HG03439 (cell line): ENCODE measurements around the gene KBTBD12.

Source experiments
- ATAC-seq: cut with Tn5 transposase; IDR thresholded peaks from one replicate; pipeline ENCODE4 v1.9.1; 2021; ENCODE audit warnings: mild to moderate bottlenecking, moderate library complexity; ENCODE audit not compliant: unreplicated experiment

KBTBD12 gene

GRCh38 chr3:127951276-127951675 lies 36.2 kb downstream of the KBTBD12 start:
- no peak for ATAC-seq

- ATAC-seq, result no peak
These were observed 38.3 kb downstream of the KBTBD12 start for GRCh38 chr3:127953091-127954035.

GRCh38 chr3:127954640-127955039 lies 39.6 kb downstream of the KBTBD12 start:
- no peak for ATAC-seq

- no peak for ATAC-seq
These were observed 40.7 kb downstream of the KBTBD12 start for GRCh38 chr3:127955728-127956127.

- no peak for ATAC-seq
These were observed 44.0 kb downstream of the KBTBD12 start for GRCh38 chr3:127959041-127959440.

- no peak for ATAC-seq
These were observed 44.8 kb downstream of the KBTBD12 start for GRCh38 chr3:127959873-127960272.

GRCh38 chr3:127960421-127960965 lies 45.5 kb downstream of the KBTBD12 start:
- ATAC-seq, result no peak

- ATAC-seq, result no peak
These were observed 46.1 kb downstream of the KBTBD12 start for GRCh38 chr3:127961124-127961523.

GRCh38 chr3:127961963-127962362 lies 46.9 kb downstream of the KBTBD12 start:
- no peak for ATAC-seq

- no peak for ATAC-seq
These were observed 47.9 kb downstream of the KBTBD12 start for GRCh38 chr3:127962937-127963336.

GRCh38 chr3:127964053-127964452 lies 49.0 kb downstream of the KBTBD12 start:
- ATAC-seq, result no peak

GRCh38 chr3:127964816-127965215 lies 49.8 kb downstream of the KBTBD12 start:
- ATAC-seq, result no peak

GRCh38 chr3:127967316-127967715 lies 52.3 kb downstream of the KBTBD12 start:
- no peak for ATAC-seq

- peak; percentile 51 for ATAC-seq
These were observed 56.0 kb downstream of the KBTBD12 start for GRCh38 chr3:127970966-127971592.

- no peak for ATAC-seq
These were observed 59.2 kb downstream of the KBTBD12 start for GRCh38 chr3:127974226-127974625.

GRCh38 chr3:127975153-127976029 lies 60.4 kb downstream of the KBTBD12 start:
- no peak for ATAC-seq

- no peak for ATAC-seq
These were observed 63.6 kb downstream of the KBTBD12 start for GRCh38 chr3:127978636-127979035.

- no peak for ATAC-seq
These were observed 64.4 kb downstream of the KBTBD12 start for GRCh38 chr3:127979473-127979872.

- ATAC-seq, result no peak
These were observed 66.1 kb downstream of the KBTBD12 start for GRCh38 chr3:127981097-127981496.

GRCh38 chr3:127982155-127982554 lies 67.1 kb downstream of the KBTBD12 start:
- no peak for ATAC-seq
